ENCODE measurements around the gene BANF1.
A peak's percentile ranks its signal among the peaks of the same experiment; 100 is the strongest.
"Not testable (repeated sequence)": the region's sequence is repeated elsewhere in the genome, so short reads cannot be mapped to it uniquely, and the experiment has no call there.

BANF1 gene

GRCh38 chr11:66006134-66006890 lies 4.0 kb downstream of the BANF1 start:
- no peak overlapping the region for H3K4me3 ChIP-seq (ENCODE audit: low read length)
- TF ChIP-seq, protein P1, sequence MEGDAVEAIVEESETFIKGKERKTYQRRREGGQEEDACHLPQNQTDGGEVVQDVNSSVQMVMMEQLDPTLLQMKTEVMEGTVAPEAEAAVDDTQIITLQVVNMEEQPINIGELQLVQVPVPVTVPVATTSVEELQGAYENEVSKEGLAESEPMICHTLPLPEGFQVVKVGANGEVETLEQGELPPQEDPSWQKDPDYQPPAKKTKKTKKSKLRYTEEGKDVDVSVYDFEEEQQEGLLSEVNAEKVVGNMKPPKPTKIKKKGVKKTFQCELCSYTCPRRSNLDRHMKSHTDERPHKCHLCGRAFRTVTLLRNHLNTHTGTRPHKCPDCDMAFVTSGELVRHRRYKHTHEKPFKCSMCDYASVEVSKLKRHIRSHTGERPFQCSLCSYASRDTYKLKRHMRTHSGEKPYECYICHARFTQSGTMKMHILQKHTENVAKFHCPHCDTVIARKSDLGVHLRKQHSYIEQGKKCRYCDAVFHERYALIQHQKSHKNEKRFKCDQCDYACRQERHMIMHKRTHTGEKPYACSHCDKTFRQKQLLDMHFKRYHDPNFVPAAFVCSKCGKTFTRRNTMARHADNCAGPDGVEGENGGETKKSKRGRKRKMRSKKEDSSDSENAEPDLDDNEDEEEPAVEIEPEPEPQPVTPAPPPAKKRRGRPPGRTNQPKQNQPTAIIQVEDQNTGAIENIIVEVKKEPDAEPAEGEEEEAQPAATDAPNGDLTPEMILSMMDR (conservative IDR thresholded peaks at IDR 0.05; ENCODE audit: low read length), result no peak
- no peak for DNase-seq (ENCODE audit: low read depth)

GRCh38 chr11:66006891-66007176 lies 4.5 kb downstream of the BANF1 start:
- no peak overlapping the region for H3K4me3 ChIP-seq (ENCODE audit: low read length)
- TF ChIP-seq, protein P1 (conservative IDR thresholded peaks at IDR 0.05; ENCODE audit: low read length), result no peak
- no peak for DNase-seq (ENCODE audit: low read depth)

DNA sequence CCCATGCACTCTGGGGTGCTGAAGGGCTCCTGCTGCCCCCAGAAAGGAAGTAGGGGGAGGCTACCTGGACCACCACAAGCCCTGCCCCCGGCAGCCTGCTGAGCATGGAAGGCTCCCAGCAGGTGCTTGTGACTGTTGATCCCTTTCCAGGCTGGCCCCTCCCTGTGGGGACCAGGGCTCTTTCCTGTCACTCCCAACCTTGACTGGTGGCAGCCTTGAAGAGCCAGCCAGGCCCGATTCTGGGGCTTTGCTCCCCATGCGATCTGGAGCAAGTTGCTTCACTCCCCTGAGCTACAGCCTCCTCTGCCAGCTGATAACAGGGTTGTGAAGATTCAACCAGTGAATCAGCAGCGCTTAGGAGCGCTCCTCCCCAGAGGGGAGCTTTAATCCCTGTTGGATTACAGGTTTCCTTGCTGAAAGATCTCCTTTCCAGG lies 4.9 kb downstream of the BANF1 start:
- TF ChIP-seq, protein P1 (conservative IDR thresholded peaks at IDR 0.05; ENCODE audit: low read length), result no peak
- no peak for DNase-seq (ENCODE audit: low read depth)

GRCh38 chr11:66008095-66008467 lies 5.8 kb downstream of the BANF1 start:
- no peak for DNase-seq (ENCODE audit: low read depth)
- TF ChIP-seq, protein P1 (conservative IDR thresholded peaks at IDR 0.05; ENCODE audit: low read length), result no peak
- no peak overlapping the region for H3K4me3 ChIP-seq (ENCODE audit: low read length)

More for the DNA sequence above, 4.9 kb downstream of the BANF1 start:
- no peak overlapping the region for H3K4me3 ChIP-seq (ENCODE audit: low read length)

GRCh38 chr11:66008468-66009101 lies 6.3 kb downstream of the BANF1 start:
- TF ChIP-seq, protein P1 (conservative IDR thresholded peaks at IDR 0.05; ENCODE audit: low read length), result no peak
- no peak for DNase-seq (ENCODE audit: low read depth)
- H3K4me3 ChIP-seq (ENCODE audit: low read length), result no peak overlapping the region

- DNase-seq (ENCODE audit: low read depth); H3K4me3 ChIP-seq (ENCODE audit: low read length): not testable (repeated sequence)
These were observed 7.7 kb downstream of the BANF1 start for GRCh38 chr11:66010036-66010435.

DNA sequence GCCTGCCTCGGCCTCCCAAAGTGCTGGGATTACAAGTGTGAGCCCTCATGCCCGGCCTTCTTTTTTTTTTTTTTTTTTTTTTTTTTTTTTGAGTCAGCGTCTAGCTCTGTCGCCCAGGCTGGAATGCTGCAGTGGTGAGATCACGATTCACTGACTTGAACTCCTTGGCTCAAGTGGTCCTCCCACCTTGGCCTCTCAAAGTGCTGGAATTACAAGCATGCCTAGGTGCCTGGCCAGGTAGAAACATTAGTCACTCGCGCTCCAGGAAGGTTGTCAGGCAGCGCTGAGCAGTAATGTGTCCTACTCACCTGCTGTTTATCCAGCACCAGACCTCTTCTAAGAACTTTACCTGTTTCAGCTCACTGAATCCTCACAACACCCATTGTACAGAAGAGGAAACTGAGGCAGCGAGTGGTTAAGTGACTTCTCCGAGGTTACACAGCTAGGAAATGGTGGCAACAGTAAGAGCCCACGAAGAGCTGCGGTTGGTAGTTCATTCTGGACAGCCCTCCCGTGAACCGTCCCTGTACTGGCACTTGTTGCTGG lies 9.0 kb downstream of the BANF1 start:
- H3K4me3 ChIP-seq (ENCODE audit: low read length), result no peak overlapping the region
- peak; percentile 67 for DNase-seq (ENCODE audit: low read depth)
- TF ChIP-seq, protein P1 (conservative IDR thresholded peaks at IDR 0.05; ENCODE audit: low read length), result no peak

Data from AG10803 (cell line).